HG03045 (cell line): ENCODE results near the gene ADPRHL1.

Experiments
- ATAC-seq: cut with Tn5 transposase; IDR thresholded peaks from one replicate; pipeline ENCODE4 v1.9.1; 2021; ENCODE audit warnings: mild to moderate bottlenecking, moderate library complexity; ENCODE audit not compliant: unreplicated experiment

ADPRHL1 gene

GRCh38 chr13:113452942-113453901 is at the start of gene ADPRHL1:
Gene ADPRHL1 (minus strand): TSS chr13:113453488. CDS start chr13:113453437, 51 bp downstream.
- no peak for ATAC-seq

- no peak for ATAC-seq
Measured at GRCh38 chr13:113502686-113503085, 49.4 kb upstream of the ADPRHL1 start.

GRCh38 chr13:113500530-113501265 is 47.4 kb upstream of the ADPRHL1 start:
- no peak for ATAC-seq

DNA sequence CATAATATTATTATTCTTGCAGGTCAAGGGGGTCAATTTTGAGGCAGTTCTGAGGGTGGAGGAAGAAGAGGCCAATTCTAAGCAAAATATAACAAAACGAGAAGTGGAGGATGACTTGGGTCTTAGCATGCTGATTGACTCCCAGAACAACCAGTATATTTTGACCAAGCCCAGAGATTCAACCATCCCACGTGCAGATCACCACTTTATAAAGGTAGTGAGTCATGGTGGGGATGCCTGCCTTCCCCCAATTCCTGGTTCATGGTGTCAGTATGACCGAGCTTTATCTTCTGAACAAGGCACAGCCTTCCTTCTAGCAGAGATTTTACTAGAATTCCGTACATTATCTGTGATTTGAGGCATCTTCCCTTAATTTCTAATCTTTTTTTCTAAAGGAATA is 46.6 kb upstream of the ADPRHL1 start:
- no peak for ATAC-seq

GRCh38 chr13:113498905-113499304 is 45.6 kb upstream of the ADPRHL1 start:
- no peak for ATAC-seq

DNA sequence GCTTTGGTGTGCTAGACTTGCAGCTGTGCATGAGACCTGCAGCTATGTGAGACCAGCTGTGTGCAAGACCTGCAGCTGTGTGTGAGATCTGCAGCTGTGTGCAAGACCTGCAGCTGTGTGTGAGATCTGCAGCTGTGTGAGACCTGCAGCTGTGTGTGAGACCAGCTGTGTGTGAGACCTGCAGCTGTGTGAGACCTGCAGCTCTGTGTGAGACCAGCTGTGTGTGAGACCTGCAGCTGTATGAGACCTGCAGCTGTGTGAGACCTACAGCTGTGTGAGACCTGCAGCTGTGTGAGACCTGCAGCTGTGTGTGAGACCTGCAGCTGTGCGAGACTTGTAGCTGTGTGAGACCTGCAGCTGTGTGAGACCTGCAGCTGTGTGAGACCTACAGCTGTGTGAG is 43.9 kb upstream of the ADPRHL1 start:
- no peak for ATAC-seq

GRCh38 chr13:113495494-113496210 is 42.4 kb upstream of the ADPRHL1 start:
- no peak for ATAC-seq

DNA sequence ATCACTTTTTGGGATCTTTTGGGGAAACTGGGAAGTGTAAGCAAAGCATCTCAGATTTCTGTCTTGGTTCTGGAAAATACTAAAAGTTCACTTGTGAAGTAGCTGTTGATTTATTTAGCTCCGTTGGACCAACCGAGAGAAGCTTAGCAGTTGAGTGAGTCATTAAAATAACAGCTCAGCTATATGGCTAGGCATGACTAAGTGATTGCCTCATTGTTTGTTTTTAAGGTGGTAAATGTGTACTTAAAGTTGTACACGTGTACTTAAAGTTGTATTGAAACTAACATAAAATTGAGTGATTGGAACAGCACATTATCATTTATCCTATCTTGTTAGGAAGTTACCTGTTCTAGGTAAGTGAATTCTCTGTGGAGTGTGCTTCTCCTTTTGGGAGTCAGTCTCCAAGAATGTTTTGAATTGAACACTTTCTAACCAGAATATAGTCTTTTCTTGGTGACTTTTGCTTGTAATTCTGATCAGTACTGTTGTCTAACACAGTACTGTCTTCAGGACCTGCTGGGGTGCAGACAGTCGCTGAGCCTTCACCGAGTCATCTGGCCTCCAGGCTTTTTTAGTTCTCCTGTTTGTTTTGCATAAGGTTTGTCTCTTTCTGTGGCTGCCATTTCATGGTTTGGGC is 40.1 kb upstream of the ADPRHL1 start:
- no peak for ATAC-seq

- no peak for ATAC-seq
Measured at GRCh38 chr13:113491982-113492381, 38.7 kb upstream of the ADPRHL1 start.

- ATAC-seq = no peak
Measured at GRCh38 chr13:113491418-113491883, 38.2 kb upstream of the ADPRHL1 start.

DNA sequence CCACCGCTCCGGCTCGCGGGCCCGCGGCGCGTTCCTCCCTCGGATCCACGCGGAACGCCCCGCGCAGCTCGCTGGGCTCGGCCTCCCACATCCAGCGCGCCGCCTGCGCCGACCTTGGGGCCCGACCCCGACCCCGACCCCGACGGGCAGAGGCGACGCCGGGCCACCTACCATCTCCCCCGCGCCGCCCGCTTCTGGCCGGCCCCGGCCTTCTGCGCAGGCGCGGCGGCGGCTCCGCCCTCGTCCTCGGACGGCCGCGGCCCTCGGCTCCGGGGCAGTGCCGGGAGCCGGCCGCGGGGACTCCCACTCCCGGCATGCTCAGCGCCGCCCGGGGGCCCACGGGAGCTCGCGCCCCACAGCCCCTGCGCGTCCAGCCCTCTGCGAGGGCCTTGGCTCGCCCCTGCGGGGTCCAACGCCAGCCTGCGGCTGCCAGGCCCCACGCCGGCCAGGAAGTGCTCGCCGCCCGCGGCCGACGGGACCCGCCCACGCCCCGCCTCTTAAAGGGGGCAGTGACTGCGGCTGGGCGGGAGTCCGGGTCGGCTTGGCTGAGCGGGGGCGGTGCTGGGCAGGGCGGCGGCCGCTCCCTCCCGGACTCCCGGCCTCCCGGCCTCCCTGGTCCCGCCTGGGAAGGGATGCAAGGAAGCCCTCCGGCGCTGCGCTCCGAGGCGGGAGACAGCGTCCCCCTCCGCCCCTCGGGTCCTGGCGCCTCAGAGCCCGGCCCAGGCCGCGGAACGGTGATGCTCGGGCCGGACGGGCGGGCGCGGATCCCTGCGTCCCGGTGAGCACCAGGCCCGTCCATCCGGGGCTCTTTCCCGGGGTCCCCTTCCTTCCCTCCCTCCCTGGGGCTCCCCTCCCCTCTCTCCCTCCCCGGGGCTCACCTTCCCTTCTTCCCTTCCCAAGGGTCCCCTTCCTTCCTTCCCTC is 37.5 kb upstream of the ADPRHL1 start, which contains the start of gene DCUN1D2:
Gene DCUN1D2, minus strand, starts transcription at position 216 of the 922 bp plus-strand sequence. Its CDS starts 42 bp downstream, at position 174.
- peak; percentile 82 for ATAC-seq

- peak; percentile 28 for ATAC-seq
Measured at GRCh38 chr13:113489549-113490495, 36.5 kb upstream of the ADPRHL1 start.

DNA sequence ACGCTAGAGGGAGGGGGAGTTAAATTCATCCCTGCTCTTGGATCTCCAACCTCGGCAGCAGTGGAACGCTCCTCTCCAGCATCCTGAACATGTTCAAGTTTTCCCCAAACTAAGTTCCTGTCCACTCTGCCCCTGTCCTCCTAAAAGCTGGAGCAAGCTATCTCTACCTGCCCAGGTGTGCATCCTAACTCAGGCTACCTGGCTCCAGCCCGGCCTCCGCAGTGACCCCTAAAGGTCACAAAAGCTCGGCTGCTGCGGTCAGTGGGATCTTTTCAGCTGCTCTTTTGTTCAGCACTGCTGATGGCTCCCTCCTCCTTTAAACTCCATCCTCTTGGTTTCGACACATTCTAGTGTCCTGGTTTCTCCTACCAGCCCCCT is 35.9 kb upstream of the ADPRHL1 start:
- ATAC-seq = no peak

DNA sequence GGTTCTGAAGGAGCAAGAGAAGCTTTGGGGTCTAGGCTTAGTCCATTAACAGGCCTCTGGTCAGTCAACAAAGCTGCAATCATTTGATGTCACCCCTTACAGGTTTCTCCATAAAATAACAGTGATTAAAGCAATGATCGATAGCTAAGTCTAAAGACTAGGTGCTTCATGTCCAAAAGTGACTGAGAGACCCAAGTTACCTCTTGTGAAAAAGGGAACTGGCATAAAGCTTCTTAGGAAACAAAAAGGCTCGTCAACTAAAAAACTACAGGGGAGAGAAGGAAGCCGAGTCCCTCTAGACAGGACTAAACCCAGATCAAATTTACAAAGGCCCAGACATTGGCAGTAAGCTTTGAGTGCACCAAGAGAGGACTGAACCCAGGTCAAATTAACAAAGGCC is 35.0 kb upstream of the ADPRHL1 start:
- no peak for ATAC-seq

GRCh38 chr13:113486698-113487097 is 33.4 kb upstream of the ADPRHL1 start:
- no peak for ATAC-seq

GRCh38 chr13:113485545-113485944 is 32.3 kb upstream of the ADPRHL1 start:
- no peak for ATAC-seq

DNA sequence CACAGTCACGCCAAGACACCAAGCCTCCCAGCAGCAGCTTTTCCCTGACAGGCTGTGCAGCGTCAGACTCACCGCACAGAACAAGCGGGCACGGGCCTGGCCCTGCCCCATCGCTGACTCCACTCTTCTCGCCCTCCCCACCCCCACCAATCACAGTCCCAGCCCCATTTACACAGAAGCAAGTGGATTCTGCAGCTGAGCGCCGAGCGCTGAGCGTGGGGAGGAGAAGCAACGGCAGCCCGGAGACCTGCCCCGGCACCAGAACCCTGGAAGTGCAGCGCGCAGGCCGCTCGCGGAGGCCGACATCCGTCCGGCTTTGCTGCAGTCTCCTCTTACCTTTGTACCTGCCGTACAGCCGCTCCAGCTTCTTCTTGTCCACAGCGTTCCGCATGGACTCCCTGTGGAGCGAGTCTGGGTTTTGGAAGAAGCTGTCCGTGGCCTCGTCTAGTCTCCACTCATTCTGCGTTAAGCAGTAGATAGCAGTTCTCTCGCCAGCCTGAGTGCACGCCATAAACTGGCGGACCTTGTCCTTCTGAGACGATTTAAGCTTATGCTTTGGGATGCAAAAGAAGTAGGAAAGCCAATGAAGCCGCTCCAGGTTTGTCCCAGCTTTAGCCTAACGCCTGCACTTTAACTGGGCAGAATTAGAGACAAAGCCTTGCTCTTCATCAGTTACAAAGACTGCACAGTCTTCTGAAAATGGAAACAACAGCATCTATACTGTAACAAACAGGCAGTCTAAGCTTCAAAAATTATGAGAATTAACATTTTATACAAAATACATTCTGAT is 30.4 kb upstream of the ADPRHL1 start:
- no peak for ATAC-seq

DNA sequence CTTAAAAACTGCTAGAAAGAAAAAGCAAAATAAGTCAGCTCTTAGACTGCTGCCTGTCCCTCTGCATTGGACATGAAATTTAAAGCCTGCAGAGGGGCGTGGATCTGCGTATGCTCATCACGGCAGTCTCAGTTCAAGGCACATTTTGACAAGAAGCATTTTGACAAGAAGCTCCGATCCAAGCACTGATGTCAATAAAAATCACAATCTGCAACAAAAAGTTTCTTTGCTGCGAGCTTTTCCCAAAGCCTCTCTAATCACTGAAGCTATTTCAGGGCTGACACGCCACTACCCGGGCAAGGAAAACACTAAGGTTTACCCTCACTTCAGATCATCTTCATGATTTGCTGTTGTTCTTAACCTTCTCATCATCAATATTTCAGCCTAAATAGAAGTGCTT is 29.8 kb upstream of the ADPRHL1 start:
- no peak for ATAC-seq
